Keratinocyte (primary cell): ENCODE results near the gene TUSC2.
"Not testable (repeated sequence)": the region's sequence is repeated elsewhere in the genome, so short reads cannot be mapped to it uniquely, and the experiment has no call there.

Experiments used
- EZH2 ChIP-seq: IDR thresholded peaks from one replicate; pipeline ENCODE4 v1.6.1; 2012; ENCODE audit warnings: inconsistent platforms, mild to moderate bottlenecking, low read length, moderate library complexity
- TF ChIP-seq, protein P1 (sequence below), 3 experiments: IDR thresholded peaks in 1 of 3; conservative IDR thresholded peaks in 1 of 3; optimal IDR thresholded peaks in 1 of 3; 2 replicates in 2 of 3; 3 replicates in 1 of 3; pipeline versions ENCODE3 to v1.5.1; 2011; ENCODE audit warnings: low read length in 3 of 3, mild to moderate bottlenecking in 3 of 3, moderate library complexity in 2 of 3, control low read depth in 1 of 3, inconsistent platforms in 1 of 3; ENCODE audit not compliant: insufficient read depth in 2 of 3; ENCODE audit errors: extremely low read depth in 1 of 3

DNA sequence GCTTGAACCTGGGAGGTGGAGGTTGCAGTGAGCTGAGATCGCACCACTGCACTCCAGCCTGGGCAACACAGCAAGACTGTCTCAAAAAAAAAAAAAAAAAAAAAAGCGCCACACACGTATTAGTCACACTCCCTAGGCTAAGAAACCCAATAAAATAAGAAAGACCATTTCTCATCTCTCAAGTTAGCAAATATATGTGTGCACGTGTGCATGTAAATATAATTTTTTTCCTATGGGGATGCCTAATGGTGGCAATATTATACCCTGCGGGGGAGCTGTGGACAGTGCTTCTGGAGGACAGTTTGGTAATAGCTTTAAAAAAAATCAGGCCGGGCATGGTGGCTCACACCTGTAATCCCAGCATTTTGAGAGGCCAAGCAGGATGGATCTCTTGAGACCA is 43.9 kb downstream of the TUSC2 start:
- TF ChIP-seq, protein P1, sequence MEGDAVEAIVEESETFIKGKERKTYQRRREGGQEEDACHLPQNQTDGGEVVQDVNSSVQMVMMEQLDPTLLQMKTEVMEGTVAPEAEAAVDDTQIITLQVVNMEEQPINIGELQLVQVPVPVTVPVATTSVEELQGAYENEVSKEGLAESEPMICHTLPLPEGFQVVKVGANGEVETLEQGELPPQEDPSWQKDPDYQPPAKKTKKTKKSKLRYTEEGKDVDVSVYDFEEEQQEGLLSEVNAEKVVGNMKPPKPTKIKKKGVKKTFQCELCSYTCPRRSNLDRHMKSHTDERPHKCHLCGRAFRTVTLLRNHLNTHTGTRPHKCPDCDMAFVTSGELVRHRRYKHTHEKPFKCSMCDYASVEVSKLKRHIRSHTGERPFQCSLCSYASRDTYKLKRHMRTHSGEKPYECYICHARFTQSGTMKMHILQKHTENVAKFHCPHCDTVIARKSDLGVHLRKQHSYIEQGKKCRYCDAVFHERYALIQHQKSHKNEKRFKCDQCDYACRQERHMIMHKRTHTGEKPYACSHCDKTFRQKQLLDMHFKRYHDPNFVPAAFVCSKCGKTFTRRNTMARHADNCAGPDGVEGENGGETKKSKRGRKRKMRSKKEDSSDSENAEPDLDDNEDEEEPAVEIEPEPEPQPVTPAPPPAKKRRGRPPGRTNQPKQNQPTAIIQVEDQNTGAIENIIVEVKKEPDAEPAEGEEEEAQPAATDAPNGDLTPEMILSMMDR (optimal IDR thresholded peaks at IDR 0.05 in 1 of 3, IDR thresholded peaks at IDR 0.05 in 1 of 3, conservative IDR thresholded peaks at IDR 0.05 in 1 of 3; ENCODE audit: extremely low read depth in 1 of 3, insufficient read depth in 2 of 3, low read length in 3 of 3): not testable (repeated sequence)
- TF ChIP-seq EZH2: not testable (repeated sequence)
